ENCODE measurements around the gene SYT1.

The SYT1 gene

GRCh38 chr12:79366374-79366773 lies 501.8 kb downstream of the SYT1 start:
- DNase-seq = no peak

DNA sequence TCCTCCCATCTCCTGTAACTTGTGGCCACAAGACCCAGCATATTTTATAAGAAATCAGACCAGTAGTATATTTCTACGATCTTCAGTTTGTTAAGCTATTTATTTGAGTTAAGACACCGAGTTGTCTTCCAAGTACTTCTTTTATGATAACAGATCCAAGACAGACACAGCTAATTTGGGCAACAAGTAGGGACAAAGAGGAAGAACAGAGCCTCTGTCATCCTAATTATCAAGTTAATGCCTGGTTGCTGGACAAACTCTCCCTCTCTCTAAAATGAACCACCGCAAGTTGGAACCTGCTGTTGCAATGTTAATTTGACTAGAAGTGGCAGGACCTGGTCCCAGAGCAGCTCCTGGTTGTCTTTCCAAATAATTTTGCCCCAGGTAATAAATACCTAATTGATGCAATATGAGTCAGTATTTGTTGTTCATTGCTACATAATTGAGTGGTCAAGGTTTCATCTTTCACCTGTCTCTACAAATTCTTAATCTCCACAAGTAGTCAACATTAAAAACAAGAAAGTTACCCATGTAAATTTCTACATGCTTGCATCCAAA lies 502.5 kb downstream of the SYT1 start:
- no peak for DNase-seq

DNA sequence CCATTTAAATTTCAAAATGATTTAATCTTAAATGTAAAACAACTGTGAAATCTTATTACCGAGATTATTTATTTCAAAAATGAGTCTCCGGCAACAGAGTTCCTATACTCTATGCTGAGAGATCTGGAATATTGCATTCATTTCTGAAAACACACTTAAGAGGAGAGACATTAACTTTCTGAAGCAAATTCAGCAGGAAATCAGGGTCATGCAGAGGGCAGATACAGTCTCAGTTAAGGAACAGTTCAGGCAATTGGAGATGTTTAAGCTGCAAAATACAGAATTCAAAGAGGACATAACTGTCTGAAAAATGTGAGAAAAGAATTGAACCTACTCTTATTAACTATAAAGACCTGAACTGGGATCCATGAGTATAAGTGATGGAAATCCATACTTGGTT lies 505.4 kb downstream of the SYT1 start:
- DNase-seq = no peak

DNA sequence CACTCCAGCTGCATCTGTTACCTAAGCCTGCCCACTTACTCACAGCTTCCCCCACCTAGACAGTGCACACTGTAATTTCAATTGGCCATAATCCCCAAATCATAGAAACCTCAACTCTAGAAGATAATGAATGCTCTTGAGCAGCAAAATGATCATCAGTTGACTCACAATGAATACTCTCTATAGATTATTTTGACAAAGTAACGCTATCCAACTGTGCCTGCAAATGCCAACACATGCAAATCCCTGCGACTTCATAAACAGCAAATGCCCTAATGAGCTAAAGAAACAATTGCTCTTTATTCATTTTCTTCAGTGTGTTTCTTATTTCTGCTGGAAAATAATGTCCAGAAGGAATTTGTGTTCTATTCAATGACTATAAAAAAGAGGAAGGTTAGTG lies 506.7 kb downstream of the SYT1 start:
- no peak for DNase-seq

DNA sequence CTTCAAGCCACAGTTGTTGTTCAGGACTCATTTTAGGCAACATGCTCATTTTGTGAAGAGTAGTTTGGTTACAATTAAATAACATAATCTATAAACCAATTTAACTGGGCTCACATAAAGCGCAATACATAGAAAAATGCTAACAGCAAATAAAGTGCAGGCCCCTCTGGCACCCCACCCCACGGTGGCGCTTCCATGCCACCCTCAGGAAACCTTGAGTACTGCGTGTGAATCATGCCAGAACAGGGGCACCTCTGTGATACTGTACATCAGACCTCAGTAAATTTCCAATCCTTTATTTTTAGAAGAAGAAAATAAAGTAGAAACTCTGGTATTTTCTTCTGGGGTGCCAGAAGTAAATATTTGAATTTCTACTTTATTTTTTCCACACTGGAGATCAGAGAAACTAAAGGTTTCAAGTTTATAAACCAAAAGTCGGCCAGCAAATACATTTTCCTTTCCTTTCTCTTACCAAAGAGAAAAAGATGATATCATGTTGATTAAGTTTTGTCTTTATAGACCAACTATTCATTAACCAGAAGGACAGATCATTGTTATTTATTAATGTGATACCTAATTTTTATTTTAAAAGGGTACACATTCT lies 509.4 kb downstream of the SYT1 start:
- DNase-seq = no peak

- no peak for DNase-seq
Measured at GRCh38 chr12:79374545-79374944, 510.0 kb downstream of the SYT1 start.

DNA sequence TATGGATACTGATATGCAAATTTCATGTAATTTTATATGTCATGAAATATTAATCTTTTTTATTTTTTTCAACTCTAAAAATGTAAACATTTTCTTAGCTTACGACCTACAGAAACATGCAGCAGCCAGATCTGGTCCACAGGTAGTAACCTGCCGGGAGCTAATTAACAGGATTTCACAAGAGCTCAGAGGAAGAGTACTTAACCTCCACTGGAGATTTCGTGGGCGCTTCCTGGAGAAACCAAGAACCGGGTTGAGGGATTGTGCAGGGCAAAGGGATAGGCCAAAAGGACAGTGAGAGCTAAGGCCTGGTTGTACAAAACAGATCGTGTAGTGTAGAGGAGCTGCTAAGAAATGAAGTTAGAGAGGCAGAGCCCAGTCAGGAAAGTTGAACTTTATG lies 510.5 kb downstream of the SYT1 start:
- DNase-seq = no peak

GRCh38 chr12:79378496-79378895 lies 513.9 kb downstream of the SYT1 start:
- DNase-seq = no peak

- DNase-seq = no peak
Measured at GRCh38 chr12:79380402-79380801, 515.8 kb downstream of the SYT1 start.

GRCh38 chr12:79381248-79382208 lies 517.0 kb downstream of the SYT1 start:
- DNase-seq = no peak

- DNase-seq = no peak
Measured at GRCh38 chr12:79384551-79384950, 520.0 kb downstream of the SYT1 start.

DNA sequence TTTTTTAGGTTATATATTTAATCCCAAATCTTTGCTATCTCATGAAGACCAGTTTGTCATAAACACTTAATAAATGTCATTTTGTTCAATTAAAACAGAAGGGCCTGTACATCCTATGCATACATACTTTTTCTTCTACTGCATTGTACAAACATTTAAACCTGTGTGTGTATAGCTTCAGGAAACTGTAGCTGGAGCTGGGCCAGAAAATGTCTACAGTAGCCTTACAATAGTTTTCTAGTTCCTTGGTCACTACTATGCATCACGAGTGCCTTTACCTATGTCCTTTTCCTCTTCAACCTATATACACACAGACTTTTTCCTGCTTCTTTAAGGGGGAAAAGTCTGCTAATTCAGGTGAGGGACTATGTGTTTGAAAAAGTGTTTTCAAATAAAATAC lies 523.4 kb downstream of the SYT1 start:
- DNase-seq = no peak

DNA sequence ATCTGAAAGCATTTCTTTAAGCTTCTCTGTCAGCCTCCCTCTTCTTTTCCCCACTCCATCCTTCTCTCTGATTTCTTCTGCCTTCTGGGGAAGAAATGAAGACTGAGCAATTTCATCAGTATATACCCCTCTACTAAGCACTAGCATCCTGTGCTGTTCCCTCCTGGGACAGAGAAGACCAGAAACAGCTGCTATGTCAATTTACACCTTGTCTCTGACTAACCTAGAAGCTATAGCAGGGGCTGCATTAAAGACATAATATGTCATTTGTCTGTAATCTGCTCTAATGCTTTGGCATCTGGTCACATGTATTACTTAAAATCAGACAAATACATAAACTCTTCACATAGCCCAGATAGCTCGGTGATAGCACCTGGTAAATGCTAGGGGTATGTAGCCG lies 529.3 kb downstream of the SYT1 start:
- no peak for DNase-seq

- DNase-seq = no peak
Measured at GRCh38 chr12:79397609-79398008, 533.0 kb downstream of the SYT1 start.

GRCh38 chr12:79400481-79400880 lies 535.9 kb downstream of the SYT1 start:
- no peak for DNase-seq

DNA sequence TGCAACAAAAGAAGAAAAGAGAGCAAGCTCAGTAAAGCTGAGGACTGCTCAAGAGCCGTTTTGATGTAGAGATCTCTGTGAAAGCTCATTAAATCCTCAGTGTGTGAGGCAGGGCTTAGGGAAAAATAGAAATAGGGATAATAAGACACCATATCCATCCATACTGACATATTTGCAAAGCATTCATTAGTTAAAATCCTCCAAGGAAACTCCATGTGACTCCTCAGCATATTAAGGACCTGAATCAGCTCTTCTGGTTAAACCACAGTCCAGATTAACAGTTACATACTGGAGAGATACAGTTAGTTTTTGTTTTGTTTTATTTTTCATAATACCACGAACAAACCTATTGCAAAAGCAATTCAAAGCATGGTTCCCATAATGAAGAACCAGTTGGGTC lies 538.0 kb downstream of the SYT1 start:
- no peak for DNase-seq

- no peak for DNase-seq
Measured at GRCh38 chr12:79406993-79407392, 542.4 kb downstream of the SYT1 start.

DNA sequence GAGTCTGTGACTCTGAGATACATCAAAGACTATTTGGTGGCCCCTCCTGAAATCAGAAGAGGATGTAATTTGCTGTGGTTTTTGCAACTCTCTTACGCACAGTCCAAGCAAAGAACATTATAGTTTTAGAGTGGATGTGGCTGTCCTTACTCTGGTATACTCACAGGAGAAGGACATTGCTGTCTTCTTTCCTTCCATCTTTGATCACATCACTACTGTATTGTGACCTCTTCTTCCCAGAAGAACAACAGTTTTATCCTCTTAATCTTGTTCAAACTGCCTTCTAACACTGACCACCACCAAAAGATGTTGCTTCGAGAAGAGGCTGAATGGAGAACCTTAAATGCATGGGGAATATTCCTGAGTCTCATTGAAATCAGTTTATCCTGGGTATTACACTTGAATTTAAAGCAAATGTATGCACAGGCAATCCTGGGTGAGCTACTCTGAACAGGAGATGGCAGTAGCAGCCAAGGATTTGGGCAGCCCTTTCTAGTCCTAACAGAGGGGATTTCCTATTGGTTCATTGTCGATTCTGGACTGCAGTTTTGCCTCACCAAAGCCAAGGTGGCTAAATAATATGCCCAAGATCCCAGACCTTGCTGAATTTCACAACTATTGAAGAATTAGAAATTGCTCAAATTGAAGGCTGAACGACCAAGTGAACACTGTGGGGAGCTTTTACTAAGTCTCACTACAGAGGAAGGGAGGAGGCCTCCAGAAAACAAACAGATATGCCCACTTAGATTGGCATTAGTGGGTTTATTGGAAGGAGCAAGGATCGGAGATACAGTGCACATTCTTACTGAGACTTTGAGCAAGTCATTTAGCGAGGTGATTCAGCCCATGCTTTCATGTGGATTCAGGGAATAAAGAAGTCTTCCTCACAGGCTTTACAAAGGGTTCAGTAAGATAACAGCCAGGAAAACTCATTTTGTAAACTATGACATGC lies 543.4 kb downstream of the SYT1 start:
- DNase-seq = no peak

GRCh38 chr12:79408689-79409088 lies 544.1 kb downstream of the SYT1 start:
- no peak for DNase-seq

DNA sequence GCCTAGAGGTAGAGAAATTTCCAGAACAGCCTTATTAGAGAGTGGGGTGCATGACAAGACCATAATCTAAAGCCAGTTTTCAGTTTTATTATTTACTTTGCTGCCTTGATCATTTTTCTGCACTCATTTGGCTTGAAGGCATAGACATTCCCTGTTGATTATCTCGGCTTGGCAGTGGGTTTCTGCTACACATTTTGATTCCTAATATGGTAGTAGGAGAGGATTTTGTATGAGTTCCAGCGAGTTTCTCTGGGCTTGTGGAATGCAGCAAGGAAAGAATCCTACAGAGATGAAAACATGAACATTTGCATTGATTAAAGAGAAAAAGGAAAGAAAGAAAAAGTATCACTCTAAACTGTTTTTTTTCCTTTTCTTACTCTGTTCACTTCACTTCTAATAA lies 545.0 kb downstream of the SYT1 start:
- DNase-seq = no peak

GRCh38 chr12:79411791-79412190 lies 547.2 kb downstream of the SYT1 start:
- DNase-seq = no peak

DNA sequence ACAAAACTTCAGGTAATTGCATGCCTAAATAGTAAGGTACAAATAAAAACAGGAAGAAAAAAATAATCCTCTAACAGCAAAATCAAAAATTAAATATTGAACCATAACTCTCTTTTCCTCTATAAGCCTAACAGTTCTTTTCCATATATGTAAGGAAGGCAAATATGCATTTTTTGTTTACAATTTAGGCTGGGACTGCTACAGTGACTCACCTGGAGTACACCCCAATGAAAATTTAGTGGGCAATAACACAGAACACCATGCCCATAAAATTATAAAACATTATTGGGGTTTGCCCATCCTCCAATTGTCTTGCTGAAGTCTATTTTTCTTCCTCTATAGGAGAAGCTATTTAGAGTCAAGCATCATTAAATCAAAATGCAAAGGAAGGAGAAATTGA lies 549.2 kb downstream of the SYT1 start:
- no peak for DNase-seq

DNA sequence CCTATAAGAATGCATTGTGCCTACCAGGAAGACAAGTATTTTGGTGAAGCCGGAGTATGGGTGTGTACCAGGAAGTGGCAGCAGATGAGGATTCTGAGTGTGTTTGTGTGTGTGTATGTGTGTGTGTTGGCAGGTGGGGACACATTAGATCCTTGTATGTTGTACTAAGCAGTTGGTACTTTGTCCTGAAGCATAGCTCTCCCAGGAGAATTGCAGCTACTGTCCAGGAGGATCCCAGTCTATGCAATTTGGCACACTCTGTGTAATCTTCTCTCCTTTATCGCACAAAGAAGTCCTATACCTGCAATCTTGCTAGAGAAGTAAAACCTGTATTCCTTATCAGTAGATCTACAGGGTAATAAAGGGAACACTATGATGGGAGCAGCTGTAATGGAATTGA lies 549.7 kb downstream of the SYT1 start:
- DNase-seq = no peak
